Stromal cell of bone marrow (primary cell): ENCODE data around the gene LRIT1.

Source experiments
- DNase-seq: peaks from one replicate; pipeline ENCODE4 v3.0.0-alpha.2; 2012; ENCODE audit warnings: low read depth

LRIT1 gene

GRCh38 chr10:84254552-84255478 lies 13.5 kb upstream of the LRIT1 start:
- no peak for DNase-seq

- no peak for DNase-seq
Observed at GRCh38 chr10:84248794-84249193, 7.4 kb upstream of the LRIT1 start.

DNA sequence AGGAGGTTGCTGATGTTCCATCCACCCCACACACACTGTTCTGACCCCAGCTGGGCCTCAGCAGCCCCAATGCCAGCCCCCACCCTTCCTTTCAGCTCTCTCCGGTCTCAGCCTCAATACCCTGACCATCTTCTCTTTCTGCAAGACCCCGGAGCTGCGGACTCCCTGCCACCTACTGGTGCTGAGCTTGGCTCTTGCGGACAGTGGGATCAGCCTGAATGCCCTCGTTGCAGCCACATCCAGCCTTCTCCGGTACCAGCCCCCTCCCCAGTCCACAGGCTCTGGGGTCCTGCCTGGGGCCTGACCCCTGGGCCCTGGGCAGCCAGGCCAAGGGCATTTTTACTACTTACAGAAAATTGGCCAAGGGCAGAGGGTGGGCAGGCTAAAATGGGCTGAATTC lies 6.2 kb upstream of the LRIT1 start:
- no peak for DNase-seq

DNA sequence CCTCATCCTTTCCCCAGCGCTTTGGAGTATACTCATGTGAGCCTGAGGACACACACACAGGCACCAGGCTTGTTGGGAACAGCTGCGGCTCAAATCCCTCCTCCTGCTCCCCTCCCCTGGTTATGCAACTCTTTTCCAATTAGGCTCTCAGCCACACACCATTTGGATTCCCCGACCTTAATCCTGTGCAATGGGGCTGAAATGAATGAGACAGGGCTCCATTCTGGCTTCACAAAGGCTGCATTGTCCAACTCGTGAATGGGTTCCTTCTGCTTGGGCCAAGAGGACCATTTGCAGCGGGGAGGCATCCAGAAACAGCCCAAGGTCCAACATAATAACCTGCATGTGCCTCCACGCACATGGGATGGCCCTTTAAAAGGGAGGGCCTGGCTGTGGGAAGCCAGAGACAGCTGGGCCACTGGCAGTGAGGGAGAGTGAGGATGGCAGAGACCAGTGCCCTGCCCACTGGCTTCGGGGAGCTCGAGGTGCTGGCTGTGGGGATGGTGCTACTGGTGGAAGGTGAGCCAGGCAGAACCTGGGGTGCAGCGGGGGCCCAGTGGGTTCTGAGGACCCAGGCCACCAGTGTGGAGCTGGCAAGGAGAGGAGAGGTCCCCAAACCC lies 3.4 kb upstream of the LRIT1 start, which contains the start of gene RGR:
TSS of gene RGR (plus strand) at position 403 of the 620 bp plus-strand sequence. CDS start at position 441, 38 bp downstream.
- DNase-seq, result no peak

- no peak for DNase-seq
Observed at GRCh38 chr10:84243759-84244158, 2.4 kb upstream of the LRIT1 start.

DNA sequence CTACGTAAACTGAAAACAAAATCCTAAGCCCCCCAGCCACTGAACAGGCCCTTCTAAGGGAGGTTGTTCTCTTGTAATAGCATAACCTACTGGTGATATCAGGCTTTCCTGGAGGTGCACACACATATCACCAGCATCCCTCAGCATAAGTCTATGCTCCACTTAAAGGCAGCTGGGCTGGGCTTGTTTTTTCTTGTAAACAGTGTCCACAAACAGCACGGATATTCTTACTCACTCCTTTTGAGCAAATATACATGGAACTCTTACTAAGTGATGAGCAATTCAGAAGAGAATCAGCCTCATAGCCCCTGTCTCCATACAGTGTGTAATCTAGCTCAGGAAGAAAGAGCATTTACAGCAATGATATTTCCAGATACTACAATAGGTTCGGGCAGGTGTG lies 2.4 kb downstream of the LRIT1 start:
- no peak for DNase-seq

DNA sequence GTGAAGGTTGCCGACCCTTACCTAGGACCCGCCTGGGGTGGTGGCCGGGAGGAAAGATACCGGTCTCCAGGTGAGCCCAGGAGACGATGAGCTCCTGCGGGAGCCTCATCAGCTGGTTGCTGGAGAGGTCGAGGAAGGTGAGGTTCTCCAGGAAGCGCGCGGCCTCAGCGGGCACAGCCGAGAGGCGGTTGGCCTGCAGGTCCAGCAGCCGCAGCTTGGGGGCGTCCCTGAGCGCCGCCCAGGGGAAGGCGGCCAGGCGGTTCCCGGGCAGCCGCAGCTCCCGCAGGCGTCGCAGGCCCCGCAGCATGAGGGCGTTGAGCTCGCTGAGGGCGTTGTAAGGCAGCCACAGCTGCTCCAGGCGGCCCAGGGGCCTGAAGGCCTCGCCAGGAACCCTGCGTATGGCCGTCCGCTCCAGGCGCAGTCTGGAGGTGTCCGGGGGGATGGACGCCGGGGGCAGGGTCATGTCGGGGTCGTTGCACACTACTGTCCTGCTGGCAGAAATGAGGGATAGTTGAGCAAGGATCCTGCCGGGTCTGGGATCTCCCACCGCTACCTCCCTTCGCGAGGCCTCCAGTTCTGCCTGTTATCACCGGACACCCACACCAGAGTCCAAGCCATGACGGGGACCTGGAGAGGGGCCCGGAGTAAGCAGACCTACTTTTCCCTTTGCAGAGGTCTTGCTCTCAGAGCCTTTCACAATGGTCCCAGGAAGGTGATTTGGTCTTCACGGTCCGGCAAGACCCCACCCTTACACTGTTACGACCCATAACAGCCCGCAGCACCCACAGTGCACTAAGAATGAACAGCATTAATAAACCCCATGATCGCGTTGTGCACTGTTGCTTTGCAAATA lies 3.9 kb downstream of the LRIT1 start:
- no peak for DNase-seq

DNA sequence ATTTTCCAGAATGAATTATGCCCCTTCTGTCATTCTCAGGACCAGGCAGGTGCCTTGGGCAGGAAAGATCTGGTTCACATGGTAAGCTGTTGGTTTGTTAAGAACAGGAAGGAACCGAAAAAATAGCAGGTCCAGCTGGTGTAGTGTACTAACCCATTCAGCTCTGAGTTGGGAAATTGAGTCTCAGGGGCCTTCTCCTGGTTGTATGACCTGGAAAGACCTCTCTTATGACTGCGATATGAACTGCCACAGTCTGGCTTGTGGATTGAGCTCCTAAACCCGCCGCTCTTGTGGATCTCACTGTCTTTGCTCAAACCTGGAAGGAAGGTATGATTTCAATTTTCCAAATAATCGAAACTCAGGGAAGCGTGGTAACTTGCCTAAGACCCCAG lies 4.5 kb downstream of the LRIT1 start:
- DNase-seq, result no peak

DNA sequence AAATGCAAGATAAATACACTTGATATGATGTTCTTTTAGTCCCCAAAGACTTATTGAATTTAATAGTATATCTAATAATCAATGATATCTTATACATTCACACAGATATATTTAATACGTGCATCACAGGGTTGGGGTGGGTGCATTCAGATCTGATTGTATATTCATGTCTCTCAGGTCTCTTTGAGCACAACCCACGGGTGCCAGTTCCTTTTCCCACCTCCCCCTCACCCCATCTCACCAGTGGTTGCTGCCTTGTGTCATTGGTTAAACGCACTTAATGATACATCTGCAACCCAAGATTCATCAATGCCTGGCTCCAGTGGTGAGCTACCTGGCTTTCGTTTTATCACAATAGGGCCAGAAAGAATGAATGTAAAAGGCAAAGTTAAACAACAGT lies 6.2 kb downstream of the LRIT1 start:
- no peak for DNase-seq

GRCh38 chr10:84234479-84234878 lies 6.9 kb downstream of the LRIT1 start:
- DNase-seq, result no peak

GRCh38 chr10:84233940-84234339 lies 7.4 kb downstream of the LRIT1 start:
- DNase-seq, result no peak

- DNase-seq, result no peak
Observed at GRCh38 chr10:84232376-84232775, 9.0 kb downstream of the LRIT1 start.

- DNase-seq, result no peak
Observed at GRCh38 chr10:84230359-84230758, 11.0 kb downstream of the LRIT1 start.

DNA sequence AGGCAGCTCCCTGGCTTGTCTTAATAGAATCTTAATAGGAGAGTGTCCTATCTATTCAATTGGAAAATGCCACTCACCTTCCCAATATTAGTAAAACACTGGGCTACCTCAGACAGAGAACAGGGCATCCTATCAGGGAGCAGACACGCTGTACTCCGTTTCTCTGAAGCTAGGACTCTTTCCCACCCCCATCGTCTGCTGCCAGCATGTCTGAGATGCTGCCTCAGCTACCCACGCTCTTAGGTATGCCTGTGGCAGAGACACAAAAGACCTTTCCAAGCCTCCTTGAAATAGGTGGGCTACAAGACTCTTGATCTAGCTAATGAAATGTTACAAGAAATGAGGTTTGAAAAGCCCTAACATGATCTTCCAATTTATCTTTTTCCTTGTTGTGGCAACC lies 13.5 kb downstream of the LRIT1 start:
- DNase-seq, result no peak

GRCh38 chr10:84226616-84227015 lies 14.7 kb downstream of the LRIT1 start:
- DNase-seq, result no peak

- DNase-seq, result no peak
Observed at GRCh38 chr10:84225427-84226173, 15.7 kb downstream of the LRIT1 start, which contains the start of gene LRIT2. LRIT2 (minus strand) TSS chr10:84225544; CDS start chr10:84225520, 24 bp downstream.

- no peak for DNase-seq
Observed at GRCh38 chr10:84224411-84225028, 16.8 kb downstream of the LRIT1 start.

- DNase-seq, result no peak
Observed at GRCh38 chr10:84221916-84222315, 19.4 kb downstream of the LRIT1 start.

DNA sequence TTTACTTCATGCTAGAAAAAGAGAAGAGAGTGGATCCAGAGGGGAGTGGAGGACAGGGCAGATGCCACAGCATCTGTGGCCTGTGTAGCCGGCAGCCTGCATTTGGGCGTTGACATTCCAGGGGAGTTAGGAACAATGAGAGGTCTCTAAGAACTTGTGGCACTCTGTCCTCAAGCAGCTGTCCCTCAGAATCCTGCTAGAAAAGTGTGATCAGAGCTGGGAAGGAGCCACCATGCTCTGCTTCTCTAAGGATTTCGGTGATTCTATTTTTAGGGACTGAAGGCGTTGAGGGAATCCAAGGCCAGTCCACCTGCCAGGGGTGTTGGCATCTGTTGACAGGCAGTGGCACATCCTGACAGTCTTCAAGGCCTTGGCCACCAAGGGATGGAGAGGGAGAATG lies 23.6 kb downstream of the LRIT1 start:
- DNase-seq, result no peak

DNA sequence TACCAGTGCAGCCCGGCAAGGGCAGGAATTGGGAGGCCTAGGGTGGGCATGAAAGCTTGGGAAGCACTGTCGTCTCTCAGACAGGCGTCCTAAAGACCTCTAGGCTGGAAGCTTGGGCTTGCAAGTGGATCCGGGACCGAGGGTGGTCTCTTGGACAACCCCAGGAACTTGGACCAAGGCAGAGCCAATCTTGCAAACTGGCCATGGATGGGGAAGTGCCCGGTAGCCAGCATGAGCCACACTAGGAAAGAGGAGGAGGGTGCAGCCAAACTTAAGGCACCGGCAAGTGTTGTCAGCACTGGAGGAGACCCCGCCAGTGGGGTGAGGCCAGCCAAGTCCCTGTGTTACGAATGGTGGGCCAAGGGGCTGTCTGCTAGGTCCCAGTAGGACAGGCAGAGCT lies 24.5 kb downstream of the LRIT1 start:
- no peak for DNase-seq

- DNase-seq, result no peak
Observed at GRCh38 chr10:84214612-84215235, 26.6 kb downstream of the LRIT1 start.
